Liver (tissue), 9 donors: ENCODE data around the gene MSX2. TPM values are rescaled to one million over a fixed set of nuclear protein-coding genes. Genes with fewer than 3 reads are reported as not detected.

ENCODE experiments used
- DNase-seq: peaks from one replicate; pipeline ENCODE4 v3.0.0-alpha.2; 2017; ENCODE audit warnings: low spot score
- H3K27ac ChIP-seq, 2 donors: one replicate each; pipeline ENCODE4 v1.7.0; 2013; ENCODE audit warnings: inconsistent platforms in 2 of 2, low read length in 2 of 2, control low read depth in 1 of 2, low read depth in 1 of 2, mild to moderate bottlenecking in 1 of 2
- H3K27me3 ChIP-seq, 4 donors: one replicate each; pipeline versions ENCODE4 v1.6.1 to v1.7.0; 2013; ENCODE audit warnings: low read length in 3 of 4, inconsistent platforms in 1 of 4, mild to moderate bottlenecking in 1 of 4, moderate library complexity in 1 of 4; ENCODE audit not compliant: control insufficient read depth in 4 of 4, insufficient read depth in 4 of 4
- H3K36me3 ChIP-seq, 4 donors: one replicate each; pipeline versions ENCODE4 v1.6.1 to v1.7.0; 2013; ENCODE audit warnings: low read length in 3 of 4, mild to moderate bottlenecking in 3 of 4, low read depth in 1 of 4, moderate library complexity in 1 of 4; ENCODE audit not compliant: control insufficient read depth in 4 of 4, insufficient read depth in 3 of 4
- H3K4me1 ChIP-seq, 4 donors: one replicate each; pipeline versions ENCODE4 v1.6.1 to v1.7.0; 2013; ENCODE audit warnings: low read length in 3 of 4, mild to moderate bottlenecking in 3 of 4, moderate library complexity in 1 of 4; ENCODE audit not compliant: control insufficient read depth in 4 of 4, insufficient read depth in 4 of 4
- H3K4me3 ChIP-seq, 3 donors: one replicate each; pipeline versions ENCODE4 v1.6.1 to v1.7.0; 2013; ENCODE audit warnings: low read length in 3 of 3, control low read depth in 1 of 3, low read depth in 1 of 3, mild to moderate bottlenecking in 1 of 3
- H3K9ac ChIP-seq, 2 donors: one replicate each; pipeline ENCODE4 v1.7.0; 2013; ENCODE audit warnings: low read length in 2 of 2, mild to moderate bottlenecking in 2 of 2, moderate library complexity in 2 of 2, control low read depth in 1 of 2, low read depth in 1 of 2
- H3K9me3 ChIP-seq, 4 donors: one replicate each; pipeline versions ENCODE4 v1.6.1 to v1.7.0; 2013; ENCODE audit warnings: low read length in 3 of 4; ENCODE audit not compliant: control insufficient read depth in 4 of 4
- EGR1 ChIP-seq, 2 donors: IDR thresholded peaks; 2 replicates each; pipeline ENCODE4 v1.6.1; 2016 to 2018; ENCODE audit warnings: antibody characterized with exemption in 2 of 2, low read depth in 2 of 2
- FOXA1 ChIP-seq: IDR thresholded peaks from 2 replicates; pipeline ENCODE4 v1.6.1; 2016; ENCODE audit warnings: antibody characterized with exemption
- FOXA2 ChIP-seq: IDR thresholded peaks from 2 replicates; pipeline ENCODE4 v1.6.1; 2016; ENCODE audit warnings: antibody characterized with exemption
- GABPA ChIP-seq, 2 donors: IDR thresholded peaks in 1 of 2; conservative IDR thresholded peaks in 1 of 2; 2 replicates each; pipeline ENCODE4 v1.6.1; 2016; ENCODE audit warnings: antibody characterized with exemption in 2 of 2, mild to moderate bottlenecking in 1 of 2, moderate library complexity in 1 of 2
- JUND ChIP-seq, 2 donors: IDR thresholded peaks; 2 replicates each; pipeline ENCODE4 v1.6.1; 2016; ENCODE audit warnings: antibody characterized with exemption in 2 of 2
- NR2F2 ChIP-seq: IDR thresholded peaks from 2 replicates; pipeline ENCODE4 v1.6.1; 2016; ENCODE audit warnings: antibody characterized with exemption
- RAD21 ChIP-seq, 2 donors: IDR thresholded peaks; 2 replicates each; pipeline ENCODE4 v1.6.1; 2016; ENCODE audit warnings: antibody characterized with exemption in 2 of 2, mild to moderate bottlenecking in 2 of 2
- RXRA ChIP-seq, 2 donors: IDR thresholded peaks; 2 replicates each; pipeline ENCODE4 v1.6.1; 2017 to 2018; ENCODE audit warnings: antibody characterized with exemption in 2 of 2, mild to moderate bottlenecking in 1 of 2
- SP1 ChIP-seq: IDR thresholded peaks from 2 replicates; pipeline ENCODE4 v1.6.1; 2018; ENCODE audit warnings: antibody characterized with exemption, mild to moderate bottlenecking
- YY1 ChIP-seq: IDR thresholded peaks from 2 replicates; pipeline ENCODE4 v1.6.1; 2016; ENCODE audit warnings: antibody characterized with exemption, mild to moderate bottlenecking
- ZBTB33 ChIP-seq: IDR thresholded peaks from 2 replicates; pipeline ENCODE4 v1.6.1; 2016; ENCODE audit warnings: antibody characterized with exemption
- whole genome bisulfite sequencing: extraction: QIAGEN DNeasy Blood & Tissue Kit; methylation state at CpG from one replicate; pipeline ENCODE4 v1.1.7; 2013; 5-methylcytosine and 5-hydroxymethylcytosine counted together
- polyA plus RNA-seq, 2 donors: library from polyadenylated mRNA; stranded (reverse) in 1 of 2; unstranded in 1 of 2; fragments of 200-250 nt in 1 of 2; fragments of >200 nt in 1 of 2; fragmentation: Nextera tagmentation in 1 of 2; extraction: Ambion mirVana in 1 of 2; gene quantifications; one replicate each; pipeline versions ENCODE4 v1.2.1 to v1.2.3, GENCODE V29; 2013 to 2015
- total RNA-seq, 2 donors: library from RNA; depleted of rRNA; stranded (reverse); fragments of >200 nt; gene quantifications; one replicate each; pipeline ENCODE4 v1.2.3, GENCODE V29; 2014
- TF ChIP-seq, protein P1 (sequence below): IDR thresholded peaks from 2 replicates; pipeline ENCODE4 v1.6.1; 2016; ENCODE audit warnings: antibody characterized with exemption
- TF ChIP-seq, protein P2 (sequence below): IDR thresholded peaks from 2 replicates; pipeline ENCODE4 v1.6.1; 2016; ENCODE audit warnings: antibody characterized with exemption
- TF ChIP-seq, protein P3 (sequence below): IDR thresholded peaks from 2 replicates; pipeline ENCODE4 v1.6.1; 2016; ENCODE audit warnings: antibody characterized with exemption, mild to moderate bottlenecking
- donor health status: healthy.
- donor health status: healthy.
- donor health status: healthy.
- donor health status: healthy.
- donor health status: healthy.

MSX2 gene
- total and polyA plus RNA-seq, 4 donors, result 0.08 to 0.09 TPM; not detected in 2

- peaks cover 12 to 15% (median 14%) of the 10 kb centered on the region in 4 donors for H3K27me3 ChIP-seq
- H3K27ac ChIP-seq, result no peak overlapping the region
- TF ChIP-seq ZBTB33 (no peak), JUND (IDR thresholded peaks at IDR 0.05) (no peak), EGR1 (IDR thresholded peaks at IDR 0.05; ENCODE audit: low read depth in 2 of 2) (no peak), RXRA (IDR thresholded peaks at IDR 0.05) (no peak)
- TF ChIP-seq, protein P1, sequence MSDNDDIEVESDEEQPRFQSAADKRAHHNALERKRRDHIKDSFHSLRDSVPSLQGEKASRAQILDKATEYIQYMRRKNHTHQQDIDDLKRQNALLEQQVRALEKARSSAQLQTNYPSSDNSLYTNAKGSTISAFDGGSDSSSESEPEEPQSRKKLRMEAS, result no peak
- no peak overlapping the region for H3K4me3 ChIP-seq
- no peaks in the 10 kb centered on the region for H3K9me3 ChIP-seq
- no peaks in the 10 kb centered on the region for H3K36me3 ChIP-seq
- no peak overlapping the region for H3K9ac ChIP-seq
- no peak for DNase-seq
- WGBS, result 20% methylated on average over 4 of the region's 4 CpGs
- no peaks in the 10 kb centered on the region for H3K4me1 ChIP-seq
Measured at GRCh38 chr5:174736331-174736721, 11.9 kb downstream of the MSX2 start.

DNA sequence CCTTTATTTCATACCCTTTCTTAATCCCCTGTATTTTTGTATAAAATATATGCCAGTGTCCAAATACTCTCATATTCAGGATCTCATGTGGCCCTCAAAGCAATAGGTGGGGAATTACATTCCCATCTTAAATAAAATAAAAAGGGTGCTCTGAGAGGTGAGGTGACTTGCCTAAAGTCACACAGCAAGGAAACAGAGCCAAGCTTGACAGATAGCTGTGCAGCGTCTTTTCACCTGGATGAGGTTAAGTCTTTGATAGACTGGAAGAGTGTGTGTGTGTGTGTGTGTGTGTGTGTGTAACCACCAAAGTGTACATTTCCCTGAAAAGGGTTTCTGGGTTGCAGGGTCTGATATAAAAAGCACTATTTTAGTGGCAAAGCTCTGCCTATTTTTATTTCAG is 12.4 kb downstream of the MSX2 start:
- Histone ChIP-seq H3K27ac (no peak overlapping the region), H3K36me3 (no peaks in the 10 kb centered on the region), H3K4me3 (no peak overlapping the region), H3K9me3 (no peaks in the 10 kb centered on the region), H3K9ac (no peak overlapping the region), H3K4me1 (no peaks in the 10 kb centered on the region), H3K27me3 (peaks cover 8 to 13% (median 11%) of the 10 kb centered on the region in 4 donors)
- 52% methylated on average over 1 of the region's 1 CpG for WGBS
- DNase-seq, result no peak
- TF ChIP-seq RAD21 (IDR thresholded peaks at IDR 0.05) (no peak), NR2F2 (no peak), RXRA (IDR thresholded peaks at IDR 0.05) (no peak), FOXA1 (no peak), EGR1 (IDR thresholded peaks at IDR 0.05; ENCODE audit: low read depth in 2 of 2) (no peak), GABPA (IDR thresholded peaks at IDR 0.05 in 1 of 2, conservative IDR thresholded peaks at IDR 0.05 in 1 of 2) (no peak), SP1 (no peak)
- TF ChIP-seq, protein P2, sequence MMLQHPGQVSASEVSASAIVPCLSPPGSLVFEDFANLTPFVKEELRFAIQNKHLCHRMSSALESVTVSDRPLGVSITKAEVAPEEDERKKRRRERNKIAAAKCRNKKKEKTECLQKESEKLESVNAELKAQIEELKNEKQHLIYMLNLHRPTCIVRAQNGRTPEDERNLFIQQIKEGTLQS, result no peak
- TF ChIP-seq, protein P3, sequence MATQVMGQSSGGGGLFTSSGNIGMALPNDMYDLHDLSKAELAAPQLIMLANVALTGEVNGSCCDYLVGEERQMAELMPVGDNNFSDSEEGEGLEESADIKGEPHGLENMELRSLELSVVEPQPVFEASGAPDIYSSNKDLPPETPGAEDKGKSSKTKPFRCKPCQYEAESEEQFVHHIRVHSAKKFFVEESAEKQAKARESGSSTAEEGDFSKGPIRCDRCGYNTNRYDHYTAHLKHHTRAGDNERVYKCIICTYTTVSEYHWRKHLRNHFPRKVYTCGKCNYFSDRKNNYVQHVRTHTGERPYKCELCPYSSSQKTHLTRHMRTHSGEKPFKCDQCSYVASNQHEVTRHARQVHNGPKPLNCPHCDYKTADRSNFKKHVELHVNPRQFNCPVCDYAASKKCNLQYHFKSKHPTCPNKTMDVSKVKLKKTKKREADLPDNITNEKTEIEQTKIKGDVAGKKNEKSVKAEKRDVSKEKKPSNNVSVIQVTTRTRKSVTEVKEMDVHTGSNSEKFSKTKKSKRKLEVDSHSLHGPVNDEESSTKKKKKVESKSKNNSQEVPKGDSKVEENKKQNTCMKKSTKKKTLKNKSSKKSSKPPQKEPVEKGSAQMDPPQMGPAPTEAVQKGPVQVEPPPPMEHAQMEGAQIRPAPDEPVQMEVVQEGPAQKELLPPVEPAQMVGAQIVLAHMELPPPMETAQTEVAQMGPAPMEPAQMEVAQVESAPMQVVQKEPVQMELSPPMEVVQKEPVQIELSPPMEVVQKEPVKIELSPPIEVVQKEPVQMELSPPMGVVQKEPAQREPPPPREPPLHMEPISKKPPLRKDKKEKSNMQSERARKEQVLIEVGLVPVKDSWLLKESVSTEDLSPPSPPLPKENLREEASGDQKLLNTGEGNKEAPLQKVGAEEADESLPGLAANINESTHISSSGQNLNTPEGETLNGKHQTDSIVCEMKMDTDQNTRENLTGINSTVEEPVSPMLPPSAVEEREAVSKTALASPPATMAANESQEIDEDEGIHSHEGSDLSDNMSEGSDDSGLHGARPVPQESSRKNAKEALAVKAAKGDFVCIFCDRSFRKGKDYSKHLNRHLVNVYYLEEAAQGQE, result no peak

GRCh38 chr5:174737330-174737729 is 12.9 kb downstream of the MSX2 start:
- WGBS, result 28% methylated on average over 15 of the region's 15 CpGs
- Histone ChIP-seq H3K9ac (no peak overlapping the region), H3K27ac (no peak overlapping the region), H3K9me3 (no peaks in the 10 kb centered on the region), H3K36me3 (no peaks in the 10 kb centered on the region), H3K27me3 (peaks cover 3 to 13% (median 11%) of the 10 kb centered on the region in 4 donors), H3K4me1 (no peaks in the 10 kb centered on the region), H3K4me3 (no peak overlapping the region)
- no peak for DNase-seq
- TF ChIP-seq SP1 (no peak), YY1 (no peak), RAD21 (IDR thresholded peaks at IDR 0.05) (no peak), EGR1 (IDR thresholded peaks at IDR 0.05; ENCODE audit: low read depth in 2 of 2) (no peak), RXRA (IDR thresholded peaks at IDR 0.05) (no peak), FOXA2 (no peak)
- TF ChIP-seq, protein P3, result no peak
- TF ChIP-seq, protein P2, result no peak
